Suprapubic skin (tissue), 4 donors: ENCODE data around the gene RRBP1. TPM values are rescaled to one million over a fixed set of nuclear protein-coding genes. Genes with fewer than 3 reads are reported as not detected.
A peak's percentile ranks its signal among the peaks of the same experiment; 100 is the strongest.

Experiments used
- DNase-seq, 2 donors: peaks; one replicate each; pipeline ENCODE4 v3.0.0-alpha.2; 2019; ENCODE audit warnings: low spot score in 2 of 2
- H3K27ac ChIP-seq: fragments of 200-600 bp; sonication (generic); one replicate; pipeline ENCODE4 v1.5.1; 2019
- H3K27me3 ChIP-seq: fragments of 200-600 bp; sonication (generic); one replicate; pipeline ENCODE4 v1.5.1; 2019
- H3K36me3 ChIP-seq: fragments of 200-600 bp; sonication (generic); one replicate; pipeline ENCODE4 v1.5.1; 2019
- H3K4me1 ChIP-seq: fragments of 200-600 bp; sonication (generic); one replicate; pipeline ENCODE4 v1.5.1; 2019
- H3K4me3 ChIP-seq: fragments of 200-600 bp; sonication (generic); one replicate; pipeline ENCODE4 v1.5.1; 2019; ENCODE audit warnings: mild to moderate bottlenecking
- H3K9me3 ChIP-seq: fragments of 200-600 bp; sonication (generic); one replicate; pipeline ENCODE4 v1.5.1; 2019
- EP300 ChIP-seq: sonication (generic); formaldehyde crosslinking; IDR thresholded peaks from one replicate; pipeline ENCODE4 v1.6.1; 2017; ENCODE audit warnings: antibody characterized with exemption
- POLR2A ChIP-seq, 2 donors: fragments of 450-650 bp; IDR thresholded peaks; one replicate each; pipeline ENCODE4 v1.6.1; 2017; ENCODE audit warnings: antibody characterized with exemption in 2 of 2, mild to moderate bottlenecking in 2 of 2, moderate library complexity in 2 of 2
- POLR2AphosphoS5 ChIP-seq, 3 donors: sonication (generic); formaldehyde crosslinking; IDR thresholded peaks; one replicate each; pipeline ENCODE4 v1.6.1; 2017; ENCODE audit warnings: antibody characterized with exemption in 3 of 3
- WGBS: methylation state at CpG from one replicate; pipeline ENCODE4 v1.1.5; 2018; 5-methylcytosine and 5-hydroxymethylcytosine counted together
- total RNA-seq, 4 donors: library from RNA; depleted of rRNA; stranded (reverse); fragments of >200 nt; gene quantifications; one replicate each; pipeline ENCODE4 v1.1.0, GENCODE V29; 2016
- TF ChIP-seq, protein P1 (sequence below), 2 donors: fragments of 200-600 bp in 1 of 2; fragments of 450-650 bp in 1 of 2; sonication (generic) in 1 of 2; IDR thresholded peaks; one replicate each; pipeline ENCODE4 v1.5.1; 2016 to 2019; ENCODE audit warnings: antibody characterized with exemption in 2 of 2, mild to moderate bottlenecking in 1 of 2, moderate library complexity in 1 of 2

RRBP1 gene
- total RNA-seq, 4 donors from 2014 or later = 37.5 to 52.3 (median 41.3) TPM

DNA sequence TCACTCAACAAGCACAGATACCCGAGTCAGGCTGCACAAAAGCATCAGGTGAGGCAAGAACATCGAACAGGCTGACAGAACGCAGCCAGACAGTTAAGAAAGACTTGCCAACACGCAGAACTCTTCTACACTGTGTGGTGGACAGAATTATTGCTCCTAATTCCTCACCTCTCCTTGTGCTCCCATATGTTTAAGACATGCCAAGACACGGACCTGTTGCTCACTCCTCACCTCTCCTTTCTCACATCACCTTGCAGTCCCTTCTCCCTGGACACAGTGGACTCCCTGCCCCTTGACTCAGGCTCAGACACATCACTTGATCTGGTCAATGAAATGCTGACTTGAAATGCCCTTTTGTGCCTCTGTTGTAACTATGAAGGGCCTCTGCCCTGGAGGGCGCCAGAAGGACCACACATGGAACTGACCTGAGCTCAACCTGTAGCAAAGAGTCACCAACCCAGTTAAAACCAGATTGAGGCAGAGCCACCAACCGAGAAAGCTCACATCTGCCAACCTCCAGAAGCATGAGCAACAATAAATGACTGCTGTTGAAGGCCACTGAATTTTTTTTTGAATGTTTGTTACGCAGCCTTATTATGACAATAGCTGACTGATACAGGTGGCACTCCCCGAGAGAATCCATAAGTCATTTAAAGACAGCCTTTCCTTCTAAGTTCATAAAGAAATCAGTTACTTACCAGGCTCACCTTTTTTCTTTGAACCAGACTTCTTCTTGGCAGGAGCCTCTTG is 24.0 kb downstream of the RRBP1 start:
- H3K36me3 ChIP-seq = peaks cover 25% of the 10 kb centered on the region
- no peak overlapping the region for H3K4me3 ChIP-seq

GRCh38 chr20:17657079-17657825 is 24.8 kb downstream of the RRBP1 start:
- Histone ChIP-seq H3K4me3 (no peak overlapping the region), H3K9me3 (no peaks in the 10 kb centered on the region), H3K27me3 (no peaks in the 10 kb centered on the region), H3K4me1 (peaks cover 23% of the 10 kb centered on the region), H3K36me3 (peaks cover 25% of the 10 kb centered on the region), H3K27ac (no peak overlapping the region)
- TF ChIP-seq EP300 (no peak), POLR2AphosphoS5 (IDR thresholded peaks at IDR 0.05) (no peak), POLR2A (IDR thresholded peaks at IDR 0.05) (no peak)
- TF ChIP-seq, protein P1, sequence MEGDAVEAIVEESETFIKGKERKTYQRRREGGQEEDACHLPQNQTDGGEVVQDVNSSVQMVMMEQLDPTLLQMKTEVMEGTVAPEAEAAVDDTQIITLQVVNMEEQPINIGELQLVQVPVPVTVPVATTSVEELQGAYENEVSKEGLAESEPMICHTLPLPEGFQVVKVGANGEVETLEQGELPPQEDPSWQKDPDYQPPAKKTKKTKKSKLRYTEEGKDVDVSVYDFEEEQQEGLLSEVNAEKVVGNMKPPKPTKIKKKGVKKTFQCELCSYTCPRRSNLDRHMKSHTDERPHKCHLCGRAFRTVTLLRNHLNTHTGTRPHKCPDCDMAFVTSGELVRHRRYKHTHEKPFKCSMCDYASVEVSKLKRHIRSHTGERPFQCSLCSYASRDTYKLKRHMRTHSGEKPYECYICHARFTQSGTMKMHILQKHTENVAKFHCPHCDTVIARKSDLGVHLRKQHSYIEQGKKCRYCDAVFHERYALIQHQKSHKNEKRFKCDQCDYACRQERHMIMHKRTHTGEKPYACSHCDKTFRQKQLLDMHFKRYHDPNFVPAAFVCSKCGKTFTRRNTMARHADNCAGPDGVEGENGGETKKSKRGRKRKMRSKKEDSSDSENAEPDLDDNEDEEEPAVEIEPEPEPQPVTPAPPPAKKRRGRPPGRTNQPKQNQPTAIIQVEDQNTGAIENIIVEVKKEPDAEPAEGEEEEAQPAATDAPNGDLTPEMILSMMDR (IDR thresholded peaks at IDR 0.05) = no peak
- peak in 1 of 2 donors; percentile 39 for DNase-seq
- WGBS = 88% methylated on average over 9 of the region's 9 CpGs

More for the DNA sequence above, 24.0 kb downstream of the RRBP1 start:
- Histone ChIP-seq H3K4me1 (peaks cover 27% of the 10 kb centered on the region), H3K9me3 (no peaks in the 10 kb centered on the region), H3K27me3 (no peaks in the 10 kb centered on the region), H3K27ac (no peak overlapping the region)
- no peak for DNase-seq
- 95% methylated on average over 9 of the region's 9 CpGs for whole genome bisulfite sequencing
- TF ChIP-seq POLR2A (IDR thresholded peaks at IDR 0.05) = no peak
- TF ChIP-seq, protein P1 (IDR thresholded peaks at IDR 0.05) = no peak
- TF ChIP-seq POLR2AphosphoS5 (IDR thresholded peaks at IDR 0.05) = no peak
- TF ChIP-seq EP300 = no peak

GRCh38 chr20:17655865-17656479 is 26.1 kb downstream of the RRBP1 start:
- no peaks in the 10 kb centered on the region for H3K9me3 ChIP-seq
- peaks cover 25% of the 10 kb centered on the region for H3K36me3 ChIP-seq
- H3K27ac ChIP-seq = no peak overlapping the region
- no peak for TF ChIP-seq POLR2AphosphoS5 (IDR thresholded peaks at IDR 0.05)
- peak in 1 of 2 donors; percentile 34 for DNase-seq
- peaks cover 24% of the 10 kb centered on the region for H3K4me1 ChIP-seq
- H3K4me3 ChIP-seq = no peak overlapping the region
- 88% methylated on average over 11 of the region's 11 CpGs for WGBS
- H3K27me3 ChIP-seq = no peaks in the 10 kb centered on the region

DNA sequence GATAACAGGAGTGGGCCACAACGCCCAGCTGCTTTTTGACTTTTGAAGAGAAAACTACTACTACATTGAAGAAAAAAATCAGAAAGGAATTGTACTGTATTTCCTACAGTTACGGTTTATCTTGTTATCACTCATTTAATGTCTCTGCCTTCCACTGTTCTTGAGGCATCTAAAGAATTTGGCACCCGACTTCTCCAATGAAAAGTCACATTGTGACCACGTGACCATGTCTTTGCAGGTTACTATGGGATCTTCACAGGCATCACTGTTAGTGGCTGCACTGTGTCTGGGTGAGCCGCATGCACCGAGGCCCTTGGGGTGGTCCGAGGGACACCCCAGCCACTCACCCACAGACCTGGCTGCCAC is 26.8 kb downstream of the RRBP1 start:
- Histone ChIP-seq H3K36me3 (peaks cover 25% of the 10 kb centered on the region), H3K4me1 (peaks cover 24% of the 10 kb centered on the region), H3K9me3 (no peaks in the 10 kb centered on the region), H3K27me3 (no peaks in the 10 kb centered on the region), H3K4me3 (no peak overlapping the region), H3K27ac (no peak overlapping the region)
- DNase-seq = no peak
- TF ChIP-seq POLR2A (IDR thresholded peaks at IDR 0.05) (no peak), POLR2AphosphoS5 (IDR thresholded peaks at IDR 0.05) (no peak), EP300 (no peak)
- TF ChIP-seq, protein P1 (IDR thresholded peaks at IDR 0.05) = no peak
- WGBS = 78% methylated on average over 7 of the region's 7 CpGs

GRCh38 chr20:17654649-17655285 is 27.3 kb downstream of the RRBP1 start:
- WGBS = 62% methylated on average over 7 of the region's 7 CpGs
- Histone ChIP-seq H3K4me1 (peaks cover 29% of the 10 kb centered on the region), H3K4me3 (no peak overlapping the region), H3K36me3 (peaks cover 24% of the 10 kb centered on the region), H3K27me3 (no peaks in the 10 kb centered on the region), H3K27ac (no peak overlapping the region), H3K9me3 (no peaks in the 10 kb centered on the region)
- TF ChIP-seq POLR2AphosphoS5 (IDR thresholded peaks at IDR 0.05) = no peak
- no peak for TF ChIP-seq EP300
- TF ChIP-seq POLR2A (IDR thresholded peaks at IDR 0.05) = no peak
- TF ChIP-seq, protein P1 (IDR thresholded peaks at IDR 0.05) = peak; percentile 16 to 48
- DNase-seq = peak in 1 of 2 donors; percentile 72
